Stimulated activated memory B cell treated with anti-CD40 and anti-IgM and Interleukin-4, amounts not matched to agents 10 μg/mL and 1 μg/mL and 100 μg/mL, for 72 hours (primary cell): ENCODE data around the gene ZXDC.

Source experiments
- ATAC-seq: fragments of 150-1000 bp; cut with Tn5 transposase; 2 replicates; pipeline ENCODE4 v1.10.0; 2021
- H3K27ac Mint-ChIP-seq: one replicate; pipeline ENCODE4 v1.8.0; 2022; ENCODE audit warnings: mild to moderate bottlenecking, mixed read lengths
- H3K27me3 Mint-ChIP-seq: one replicate; pipeline ENCODE4 v1.8.0; 2022; ENCODE audit warnings: mixed read lengths
- H3K36me3 Mint-ChIP-seq: one replicate; pipeline ENCODE4 v1.8.0; 2022; ENCODE audit warnings: mixed read lengths
- H3K4me1 Mint-ChIP-seq: one replicate; pipeline ENCODE4 v1.8.0; 2022; ENCODE audit warnings: mixed read lengths
- H3K4me3 Mint-ChIP-seq: one replicate; pipeline ENCODE4 v1.8.0; 2022; ENCODE audit warnings: mild to moderate bottlenecking, moderate library complexity, mixed read lengths
- H3K9me3 Mint-ChIP-seq: one replicate; pipeline ENCODE4 v1.8.0; 2022; ENCODE audit warnings: mixed read lengths

Gene ZXDC

DNA sequence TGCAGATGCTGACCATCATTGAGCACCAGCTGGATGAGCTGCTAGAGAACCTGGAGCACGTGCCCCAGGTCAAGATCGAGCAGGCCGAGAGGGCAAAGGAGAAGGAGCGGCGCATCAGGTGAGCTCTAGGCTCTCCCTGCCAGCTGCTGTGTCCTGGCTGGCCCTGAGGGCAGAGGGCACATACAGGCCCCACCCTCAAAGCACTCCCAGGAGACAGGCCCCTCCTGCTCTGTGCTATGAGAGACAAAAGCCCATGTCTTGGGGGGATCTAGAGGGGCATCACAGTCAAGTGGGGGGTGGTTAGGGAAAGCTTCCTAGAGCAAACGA lies 41.5 kb downstream of the ZXDC start:
- Mint-ChIP-seq H3K4me3 (no peak overlapping the region), H3K36me3 (peaks cover 65% of the 10 kb centered on the region), H3K27ac (no peak overlapping the region), H3K9me3 (no peaks in the 10 kb centered on the region), H3K4me1 (no peaks in the 10 kb centered on the region), H3K27me3 (no peaks in the 10 kb centered on the region)
- no peak for ATAC-seq

- Mint-ChIP-seq H3K9me3 (no peaks in the 10 kb centered on the region), H3K27me3 (no peaks in the 10 kb centered on the region), H3K4me3 (no peak overlapping the region), H3K36me3 (peaks cover 60% of the 10 kb centered on the region), H3K27ac (no peak overlapping the region), H3K4me1 (no peaks in the 10 kb centered on the region)
- no peak for ATAC-seq
Observed at GRCh38 chr3:126433496-126434263, 42.0 kb downstream of the ZXDC start.

- Mint-ChIP-seq H3K4me3 (no peak overlapping the region), H3K9me3 (no peaks in the 10 kb centered on the region), H3K36me3 (peaks cover 54% of the 10 kb centered on the region), H3K27ac (no peak overlapping the region), H3K4me1 (no peaks in the 10 kb centered on the region), H3K27me3 (no peaks in the 10 kb centered on the region)
- ATAC-seq, result no peak
Observed at GRCh38 chr3:126433105-126433430, 42.6 kb downstream of the ZXDC start.

- Mint-ChIP-seq H3K9me3 (peaks cover 2% of the 10 kb centered on the region), H3K4me3 (no peak overlapping the region), H3K36me3 (peaks cover 48% of the 10 kb centered on the region), H3K27ac (no peak overlapping the region), H3K4me1 (no peaks in the 10 kb centered on the region), H3K27me3 (no peaks in the 10 kb centered on the region)
- ATAC-seq, result no peak
Observed at GRCh38 chr3:126432361-126433104, 43.2 kb downstream of the ZXDC start.

DNA sequence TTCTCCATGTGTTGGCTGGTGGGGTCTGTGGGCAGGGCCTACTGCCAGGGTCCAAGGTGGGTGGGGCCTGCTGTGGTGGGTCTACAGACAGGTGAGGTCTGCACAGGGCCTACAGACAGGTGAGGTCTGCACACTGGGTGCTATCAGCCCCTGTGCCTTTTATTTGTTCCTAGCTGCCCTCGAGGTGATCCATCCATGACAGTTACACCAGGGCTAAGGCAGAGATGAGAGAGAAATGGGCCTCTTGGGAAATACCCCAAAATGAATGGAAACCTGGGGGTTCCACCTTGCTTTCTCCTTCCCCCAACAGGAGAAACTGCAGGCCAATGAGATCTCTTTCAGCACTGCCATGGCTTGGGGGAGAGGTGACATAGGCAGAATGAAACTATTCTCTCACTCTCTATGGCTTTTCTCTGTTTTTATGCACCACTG lies 44.6 kb downstream of the ZXDC start:
- ATAC-seq, result peak; percentile 61
- Mint-ChIP-seq H3K4me1 (no peaks in the 10 kb centered on the region), H3K27ac (no peak overlapping the region), H3K27me3 (no peaks in the 10 kb centered on the region), H3K4me3 (no peak overlapping the region), H3K9me3 (peaks cover 8% of the 10 kb centered on the region), H3K36me3 (peaks cover 42% of the 10 kb centered on the region)

GRCh38 chr3:126424751-126425150 lies 50.9 kb downstream of the ZXDC start:
- Mint-ChIP-seq H3K4me3 (no peak overlapping the region), H3K36me3 (peaks cover 24% of the 10 kb centered on the region), H3K4me1 (peaks cover 9% of the 10 kb centered on the region), H3K27ac (no peak overlapping the region), H3K27me3 (no peaks in the 10 kb centered on the region), H3K9me3 (peaks cover 11% of the 10 kb centered on the region)
- ATAC-seq, result no peak

- Mint-ChIP-seq H3K27me3 (no peaks in the 10 kb centered on the region), H3K4me1 (peaks cover 9% of the 10 kb centered on the region), H3K36me3 (peaks cover 24% of the 10 kb centered on the region), H3K4me3 (no peak overlapping the region), H3K27ac (no peak overlapping the region), H3K9me3 (peaks cover 11% of the 10 kb centered on the region)
- ATAC-seq, result no peak
Observed at GRCh38 chr3:126424039-126424717, 51.5 kb downstream of the ZXDC start.

DNA sequence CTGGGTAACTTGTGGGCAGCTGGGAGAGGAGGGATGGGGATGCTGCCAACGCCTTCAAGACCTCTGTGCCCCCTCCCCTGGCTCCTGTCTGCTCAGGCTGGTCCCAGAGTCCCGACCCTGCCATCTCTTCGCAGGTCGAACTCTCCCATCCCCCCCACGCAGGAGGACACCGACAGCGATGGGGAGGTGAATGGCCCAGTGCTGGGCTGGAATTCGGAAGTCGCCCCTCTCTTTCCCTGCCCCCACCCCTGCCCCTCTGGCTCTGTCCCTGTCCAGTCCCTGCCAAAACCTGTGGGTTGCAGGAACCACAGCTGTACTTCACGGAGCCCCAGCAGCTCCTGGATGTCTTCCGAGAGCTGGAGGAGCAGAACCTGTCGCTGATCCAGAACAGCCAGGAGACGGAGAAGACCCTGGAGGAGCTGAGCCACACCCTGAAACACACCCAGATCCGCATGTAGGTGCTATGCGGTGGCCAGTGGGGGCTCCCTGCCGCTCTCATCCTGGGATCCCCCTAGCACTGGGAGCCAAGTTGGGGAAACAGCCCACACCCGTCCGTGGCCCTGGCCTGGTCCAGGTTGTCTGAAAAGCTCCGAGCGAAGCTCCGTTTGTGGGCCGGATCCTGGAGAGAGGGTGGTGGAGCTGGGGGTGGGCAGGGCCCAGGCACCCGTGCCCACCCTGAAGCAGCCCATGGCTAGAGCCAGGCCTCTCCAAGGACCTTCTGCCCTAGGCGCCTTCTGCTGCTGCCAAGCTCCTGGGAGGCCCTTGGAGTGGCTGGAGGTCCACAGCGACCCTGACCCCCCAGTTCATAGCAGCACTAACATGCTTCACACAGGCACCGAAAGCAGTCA lies 52.3 kb downstream of the ZXDC start:
- ATAC-seq, result no peak
- H3K9me3 Mint-ChIP-seq, result peaks cover 11% of the 10 kb centered on the region
- no peak overlapping the region for H3K4me3 Mint-ChIP-seq
- peaks cover under 1% of the 10 kb centered on the region for H3K27me3 Mint-ChIP-seq
- H3K36me3 Mint-ChIP-seq, result peaks cover 24% of the 10 kb centered on the region
- no peak overlapping the region for H3K27ac Mint-ChIP-seq
- peaks cover 9% of the 10 kb centered on the region for H3K4me1 Mint-ChIP-seq

DNA sequence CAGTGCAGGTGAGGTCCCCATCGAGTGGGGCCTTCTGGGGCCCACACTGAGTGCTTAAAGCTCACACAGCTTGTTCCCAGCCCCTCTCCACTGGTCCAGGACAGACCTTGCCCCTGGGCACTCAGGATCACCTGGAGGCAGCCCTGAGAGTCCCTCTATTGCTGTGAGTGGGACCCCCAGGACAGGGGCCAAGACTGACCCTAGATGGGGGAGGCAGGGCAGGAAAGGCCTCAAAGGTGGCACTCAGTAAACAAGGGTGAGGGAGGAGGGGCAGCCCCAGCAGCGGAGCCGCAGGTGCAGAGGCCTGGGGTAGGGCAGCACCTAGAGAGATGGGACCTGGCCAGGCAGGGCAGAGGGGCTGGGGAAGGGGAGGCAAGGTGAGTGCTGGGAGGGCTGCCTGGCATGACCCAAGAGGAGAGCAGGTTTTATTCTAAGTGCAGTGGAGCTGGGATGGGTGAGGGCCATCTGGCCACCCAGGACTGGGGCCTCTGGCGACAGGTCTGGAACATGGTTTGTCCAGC lies 53.1 kb downstream of the ZXDC start:
- peaks cover 10% of the 10 kb centered on the region for H3K9me3 Mint-ChIP-seq
- H3K4me3 Mint-ChIP-seq, result no peak overlapping the region
- H3K27ac Mint-ChIP-seq, result no peak overlapping the region
- H3K4me1 Mint-ChIP-seq, result peaks cover 9% of the 10 kb centered on the region
- peaks cover 8% of the 10 kb centered on the region for H3K27me3 Mint-ChIP-seq
- peaks cover 24% of the 10 kb centered on the region for H3K36me3 Mint-ChIP-seq
- ATAC-seq, result no peak

- Mint-ChIP-seq H3K27ac (no peak overlapping the region), H3K4me1 (peaks cover 9% of the 10 kb centered on the region), H3K36me3 (peaks cover 23% of the 10 kb centered on the region), H3K4me3 (no peak overlapping the region), H3K27me3 (peaks cover 13% of the 10 kb centered on the region), H3K9me3 (peaks cover 9% of the 10 kb centered on the region)
- no peak for ATAC-seq
Observed at GRCh38 chr3:126422121-126422520, 53.6 kb downstream of the ZXDC start.

DNA sequence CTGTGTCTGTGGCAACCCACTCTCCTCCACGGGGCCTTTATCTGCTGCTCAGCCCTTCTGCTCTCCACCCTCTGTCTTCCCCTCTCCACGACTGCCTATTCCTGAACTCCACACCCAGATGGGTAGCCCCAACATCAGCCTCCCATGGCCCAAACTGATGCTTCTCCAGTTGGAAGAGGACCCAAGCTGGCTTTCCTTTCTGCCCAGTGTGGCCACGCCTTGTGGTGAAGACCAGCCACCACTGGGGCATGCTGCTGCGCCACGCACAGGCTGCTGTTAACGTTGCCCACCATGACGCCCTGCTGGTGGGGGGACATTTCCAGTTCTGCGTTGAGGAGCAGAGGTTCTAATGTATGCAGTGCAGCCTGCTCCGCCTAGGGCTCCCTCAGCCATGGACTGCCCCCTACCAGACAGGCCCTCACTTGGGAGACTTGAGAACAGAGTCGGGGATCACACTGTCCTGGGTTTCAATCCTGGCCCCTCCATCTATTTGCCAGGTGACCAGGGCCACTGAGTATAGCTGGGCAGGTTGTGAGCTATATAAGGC lies 54.0 kb downstream of the ZXDC start:
- Mint-ChIP-seq H3K4me3 (no peak overlapping the region), H3K9me3 (peaks cover 4% of the 10 kb centered on the region), H3K27me3 (peaks cover 18% of the 10 kb centered on the region), H3K4me1 (peaks cover 9% of the 10 kb centered on the region), H3K36me3 (peaks cover 18% of the 10 kb centered on the region), H3K27ac (no peak overlapping the region)
- no peak for ATAC-seq

- peaks cover 8% of the 10 kb centered on the region for H3K36me3 Mint-ChIP-seq
- peaks cover 33% of the 10 kb centered on the region for H3K27me3 Mint-ChIP-seq
- H3K9me3 Mint-ChIP-seq, result no peaks in the 10 kb centered on the region
- H3K4me1 Mint-ChIP-seq, result peaks cover 9% of the 10 kb centered on the region
- no peak overlapping the region for H3K27ac Mint-ChIP-seq
- no peak overlapping the region for H3K4me3 Mint-ChIP-seq
- ATAC-seq, result no peak
Observed at GRCh38 chr3:126419886-126420786, 55.6 kb downstream of the ZXDC start.

DNA sequence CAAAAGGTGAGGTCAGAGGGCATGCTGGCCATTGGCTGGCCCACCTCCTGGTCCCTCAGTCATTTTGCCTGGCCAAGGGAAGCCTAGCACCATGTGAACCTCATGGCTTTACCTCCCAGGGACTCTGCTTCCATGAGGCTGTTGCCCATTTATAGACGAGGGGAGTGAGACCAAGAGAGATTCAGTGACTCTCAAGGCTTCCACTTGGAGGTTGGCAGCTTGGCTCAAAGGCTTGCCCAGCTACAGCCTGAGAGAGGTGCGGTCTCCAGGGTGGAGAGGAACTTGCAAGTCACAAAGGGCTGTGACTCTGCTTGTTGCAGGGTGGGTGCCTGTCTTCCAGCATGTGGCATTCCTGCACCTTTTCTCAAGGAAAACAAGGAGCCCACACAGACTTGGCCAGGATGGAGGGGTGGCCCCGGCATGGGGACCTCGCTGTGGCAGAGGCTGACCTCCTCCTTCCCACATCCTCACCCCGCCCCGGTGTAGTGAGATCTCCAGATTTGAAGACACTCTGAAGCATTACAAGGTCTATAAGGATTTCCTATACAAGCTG lies 56.5 kb downstream of the ZXDC start:
- Mint-ChIP-seq H3K9me3 (no peaks in the 10 kb centered on the region), H3K4me1 (peaks cover 9% of the 10 kb centered on the region), H3K27ac (no peak overlapping the region), H3K4me3 (no peak overlapping the region), H3K36me3 (peaks cover under 1% of the 10 kb centered on the region), H3K27me3 (peaks cover 42% of the 10 kb centered on the region)
- no peak for ATAC-seq
